ENCODE data around the gene TMEM63C.

Gene TMEM63C, protein sequence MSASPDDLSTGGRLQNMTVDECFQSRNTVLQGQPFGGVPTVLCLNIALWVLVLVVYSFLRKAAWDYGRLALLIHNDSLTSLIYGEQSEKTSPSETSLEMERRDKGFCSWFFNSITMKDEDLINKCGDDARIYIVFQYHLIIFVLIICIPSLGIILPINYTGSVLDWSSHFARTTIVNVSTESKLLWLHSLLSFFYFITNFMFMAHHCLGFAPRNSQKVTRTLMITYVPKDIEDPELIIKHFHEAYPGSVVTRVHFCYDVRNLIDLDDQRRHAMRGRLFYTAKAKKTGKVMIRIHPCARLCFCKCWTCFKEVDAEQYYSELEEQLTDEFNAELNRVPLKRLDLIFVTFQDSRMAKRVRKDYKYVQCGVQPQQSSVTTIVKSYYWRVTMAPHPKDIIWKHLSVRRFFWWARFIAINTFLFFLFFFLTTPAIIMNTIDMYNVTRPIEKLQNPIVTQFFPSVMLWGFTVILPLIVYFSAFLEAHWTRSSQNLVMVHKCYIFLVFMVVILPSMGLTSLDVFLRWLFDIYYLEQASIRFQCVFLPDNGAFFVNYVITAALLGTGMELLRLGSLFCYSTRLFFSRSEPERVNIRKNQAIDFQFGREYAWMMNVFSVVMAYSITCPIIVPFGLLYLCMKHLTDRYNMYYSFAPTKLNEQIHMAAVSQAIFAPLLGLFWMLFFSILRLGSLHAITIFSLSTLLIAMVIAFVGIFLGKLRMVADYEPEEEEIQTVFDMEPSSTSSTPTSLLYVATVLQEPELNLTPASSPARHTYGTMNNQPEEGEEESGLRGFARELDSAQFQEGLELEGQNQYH

DNA sequence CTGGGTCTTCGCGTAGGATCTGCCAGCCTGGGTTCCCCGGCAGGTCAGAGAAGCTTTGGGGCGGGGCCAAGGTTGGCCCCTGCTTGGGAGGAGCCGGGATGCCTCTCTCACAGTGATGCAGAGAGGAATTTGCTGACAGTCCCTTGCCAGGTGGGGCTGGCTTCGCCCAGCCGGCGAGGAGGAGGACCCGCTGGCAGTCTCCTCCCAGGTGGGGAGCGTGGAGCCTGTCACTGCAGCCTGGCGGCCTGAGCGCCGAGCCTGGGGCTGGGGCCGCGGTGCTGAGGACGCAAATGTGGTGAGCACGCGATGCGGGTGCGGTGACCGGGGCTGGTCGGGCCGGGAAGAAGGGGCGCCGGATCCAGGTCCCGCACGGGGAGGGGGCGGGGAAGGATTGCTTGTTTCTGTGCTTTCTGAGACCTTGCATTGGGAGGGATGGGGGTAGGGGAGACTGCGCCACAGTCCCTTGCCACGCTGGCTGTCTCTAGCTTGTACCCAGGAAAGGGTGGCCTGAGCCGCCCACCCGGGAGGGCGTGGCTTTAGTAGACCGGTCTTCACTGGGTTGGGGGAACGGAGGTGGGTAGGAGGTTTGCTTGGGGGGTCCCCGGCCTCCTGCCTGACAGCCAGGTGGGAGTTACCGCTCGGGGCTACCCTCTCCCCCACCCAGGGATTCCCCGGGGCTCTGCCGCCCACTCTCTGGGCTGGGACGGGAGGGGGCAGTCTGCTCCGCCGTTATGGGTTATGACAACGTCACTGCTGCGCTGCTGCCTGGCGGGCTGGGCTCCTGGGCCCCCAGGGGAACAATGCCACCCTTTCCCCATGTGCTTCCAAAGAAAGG is at the start of gene TMEM63C:
TMEM63C (plus strand) TSS at position 196 of the 835 bp plus-strand sequence. CDS start 37,016 bp downstream, outside the sequence.
- DNase-seq = peak; percentile 95

DNA sequence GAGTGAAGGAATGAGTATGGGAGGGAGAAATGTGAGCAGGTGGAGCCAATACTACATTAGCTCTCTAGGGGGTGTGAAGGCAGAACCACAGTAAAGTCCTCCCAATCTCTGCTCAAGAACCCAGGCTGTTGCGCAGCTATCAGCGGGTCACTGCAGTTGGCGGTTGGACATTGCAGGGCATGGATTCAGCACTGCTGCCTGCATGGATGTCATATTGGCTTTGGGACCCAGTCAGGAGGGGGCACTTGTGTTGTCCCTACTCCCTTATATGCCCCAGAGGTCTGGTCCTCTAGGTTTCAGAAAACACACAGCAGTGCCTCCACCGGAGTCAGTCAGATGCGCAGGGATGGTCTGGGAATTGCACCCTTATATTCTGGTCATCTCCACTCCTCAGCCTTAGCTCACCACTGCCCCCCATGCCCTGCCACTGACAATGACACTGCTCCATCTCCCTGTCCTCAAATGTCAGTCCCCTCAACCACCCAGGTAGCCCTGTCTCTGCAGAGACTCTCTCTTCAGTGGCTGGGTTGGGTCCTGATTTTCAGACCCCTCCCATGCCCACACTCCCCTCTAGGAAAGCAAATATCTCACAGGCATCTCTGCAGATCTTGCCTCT is 49.6 kb upstream of the TMEM63C start:
- DNase-seq = no peak

DNA sequence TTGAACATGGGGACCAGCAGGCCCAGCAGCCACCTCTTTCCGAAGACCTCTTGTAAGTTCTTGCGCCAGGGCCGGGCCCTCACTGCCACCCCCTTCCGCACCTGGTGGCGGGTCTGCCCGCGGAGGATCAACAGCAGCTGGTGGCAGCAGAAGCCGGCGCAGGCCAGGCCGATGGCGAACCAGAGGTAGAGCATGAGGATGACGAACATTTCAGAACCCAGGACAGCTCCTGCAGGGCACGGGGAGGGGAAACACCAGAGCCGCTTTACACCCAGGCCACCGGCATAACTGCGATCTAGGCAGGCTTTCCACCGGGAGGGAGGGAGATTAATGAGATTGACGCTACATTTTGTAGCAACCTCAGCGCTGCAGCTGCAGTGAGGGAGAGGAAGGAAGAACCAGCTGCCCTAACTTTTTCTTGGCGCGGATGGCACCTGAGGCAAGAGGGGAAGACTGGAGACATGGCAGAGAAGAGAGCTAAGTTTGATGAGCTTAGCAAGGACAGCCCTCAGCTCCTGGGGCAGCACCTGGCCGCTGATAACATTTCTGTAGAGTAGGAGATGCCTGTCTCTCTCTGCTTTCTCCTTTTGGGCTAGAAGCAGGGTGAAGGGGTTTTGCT is 47.8 kb upstream of the TMEM63C start:
- DNase-seq = no peak

DNA sequence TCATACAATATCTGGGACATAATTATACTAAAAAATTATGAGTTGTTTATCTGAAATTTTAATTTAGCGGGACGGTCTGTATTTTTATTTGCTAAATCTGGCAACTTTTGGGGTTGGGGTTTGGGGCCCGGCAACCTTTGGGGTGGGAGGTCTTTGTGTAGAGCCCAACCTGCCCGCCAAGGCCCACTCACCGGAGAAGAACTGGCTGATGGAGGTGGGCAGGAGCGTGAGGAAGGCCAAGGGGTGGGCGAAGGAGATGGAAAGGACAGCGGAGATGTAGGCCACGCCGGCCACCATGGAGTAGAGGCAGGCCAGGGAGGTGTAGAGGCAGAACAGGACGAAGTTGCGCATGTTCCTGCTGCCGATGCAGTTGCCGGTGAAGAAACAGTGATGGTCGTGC is 42.6 kb upstream of the TMEM63C start:
- DNase-seq = no peak

DNA sequence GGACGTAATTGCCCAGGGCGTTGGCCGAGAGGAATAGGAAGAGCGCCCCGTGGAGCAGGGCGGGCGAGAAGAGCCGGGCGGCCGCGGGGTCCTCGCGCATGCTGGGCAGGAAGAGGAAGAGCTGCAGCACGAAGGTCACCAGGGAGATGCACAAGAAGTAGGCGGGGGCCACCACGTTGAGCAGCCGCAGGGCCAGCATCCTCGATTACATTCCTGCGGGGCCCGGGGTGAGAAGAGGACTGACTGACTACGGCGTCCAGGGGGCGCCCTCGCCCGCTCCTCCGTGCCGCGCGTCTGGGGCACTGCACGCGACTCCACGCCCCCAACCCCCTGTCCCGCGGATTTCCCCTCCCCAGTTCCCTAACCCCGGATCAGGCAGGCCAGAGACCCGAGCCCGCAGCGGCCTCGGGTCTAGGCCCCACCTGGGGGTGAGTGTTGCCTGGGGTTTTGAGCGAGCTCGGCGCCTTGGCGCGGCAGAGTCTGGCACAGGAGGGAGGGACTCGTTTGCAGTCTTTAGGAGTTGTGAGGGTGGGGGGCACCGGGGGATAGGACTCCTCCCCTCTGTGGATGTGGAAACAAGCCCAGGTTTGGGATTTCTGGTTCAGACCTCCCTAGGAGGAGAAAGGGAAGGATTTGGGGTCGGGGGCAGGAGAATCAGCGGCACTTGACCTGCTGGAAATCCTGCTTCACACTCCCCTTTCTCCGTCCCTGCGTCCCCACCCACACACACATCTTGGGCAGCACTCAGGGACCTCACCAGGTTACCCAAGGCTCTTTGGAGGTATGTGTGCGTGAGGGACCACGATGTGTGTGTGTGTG is 41.8 kb upstream of the TMEM63C start:
- DNase-seq = peak; percentile 30

DNA sequence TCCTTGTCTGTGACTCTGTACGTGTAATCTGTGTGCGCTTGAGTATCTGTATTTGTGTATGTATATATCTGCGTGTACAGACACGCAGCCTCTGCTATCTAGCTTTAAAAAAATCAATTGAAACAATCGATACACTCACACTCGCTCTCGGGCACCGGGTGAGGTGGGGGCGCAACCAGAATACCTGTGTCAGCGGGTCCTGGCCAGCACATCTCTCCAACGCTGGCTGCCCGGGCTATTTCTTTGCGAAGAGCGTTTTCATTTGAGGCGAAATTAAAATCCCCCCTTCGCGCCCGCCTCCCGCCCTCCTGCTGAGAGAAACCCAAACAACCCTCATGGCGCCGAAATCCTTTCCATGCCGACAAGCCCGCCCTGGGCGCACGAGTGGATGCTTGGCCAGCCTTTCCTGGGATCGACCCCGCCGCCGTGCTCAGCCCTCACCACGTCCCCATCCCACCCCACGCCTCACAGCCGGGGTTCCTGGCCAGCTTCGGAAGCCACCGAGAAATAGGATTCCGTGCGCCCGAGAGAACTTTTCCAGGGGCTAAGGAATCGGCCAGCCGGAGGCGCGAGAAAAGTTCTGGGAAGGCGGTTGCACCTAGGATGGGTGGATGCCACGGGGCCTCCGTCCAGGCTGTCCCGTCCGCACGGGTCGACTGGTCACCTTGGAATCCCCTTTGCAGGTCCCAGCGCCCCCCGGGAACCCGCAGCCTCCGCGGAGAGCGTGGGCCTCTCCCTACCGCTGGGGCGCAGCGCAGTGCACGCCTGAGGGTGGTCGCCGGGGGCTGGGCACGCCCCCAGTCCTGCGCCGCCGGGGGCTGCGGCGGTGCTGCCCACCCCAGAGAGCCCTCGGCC is 41.0 kb upstream of the TMEM63C start:
- DNase-seq = peak; percentile 43

DNA sequence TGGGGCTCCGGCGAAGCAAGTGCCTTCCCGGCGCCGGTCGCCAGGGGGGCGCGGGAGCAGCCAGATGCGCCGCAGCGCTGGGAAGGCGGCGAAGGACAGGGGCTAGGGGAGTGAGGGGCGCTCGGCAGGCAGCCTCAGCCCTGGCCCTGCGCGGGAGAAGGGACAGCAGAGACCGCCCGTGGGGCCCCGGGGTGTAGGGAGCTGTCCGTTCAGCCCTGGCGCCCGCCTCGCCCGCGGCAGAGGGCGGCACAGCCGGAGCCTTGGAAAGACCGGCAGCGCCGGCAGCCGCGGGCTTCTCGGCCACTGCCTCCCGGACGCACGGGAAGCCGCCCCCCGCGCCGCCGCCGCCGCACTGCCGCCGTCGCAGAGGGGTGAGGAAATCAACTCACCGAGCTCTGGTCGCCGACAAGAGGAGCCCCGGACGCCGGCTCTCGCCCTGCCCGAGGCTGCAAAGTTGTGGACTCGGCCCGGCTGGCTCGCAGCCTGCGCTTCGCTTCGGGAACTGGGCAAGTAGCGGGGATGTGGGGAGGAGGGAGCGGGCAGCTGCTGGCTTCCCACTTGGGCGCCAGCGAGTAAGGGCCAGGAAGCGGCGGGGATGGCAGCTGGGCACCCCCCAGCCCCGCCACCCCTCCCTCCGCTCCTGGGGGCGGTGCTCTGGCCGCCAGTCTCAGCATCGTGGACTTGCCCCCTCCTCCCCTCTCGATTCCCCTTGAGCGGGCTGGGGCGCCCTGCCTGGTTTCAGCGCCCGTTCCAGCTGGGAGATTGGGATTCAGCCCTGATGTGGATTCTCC is 40.2 kb upstream of the TMEM63C start, which contains the start of gene ZDHHC22:
ZDHHC22 (minus strand) TSS at position 578 of the 791 bp plus-strand sequence. CDS start 2,053 bp downstream, outside the sequence.
- DNase-seq = peak; percentile 45

DNA sequence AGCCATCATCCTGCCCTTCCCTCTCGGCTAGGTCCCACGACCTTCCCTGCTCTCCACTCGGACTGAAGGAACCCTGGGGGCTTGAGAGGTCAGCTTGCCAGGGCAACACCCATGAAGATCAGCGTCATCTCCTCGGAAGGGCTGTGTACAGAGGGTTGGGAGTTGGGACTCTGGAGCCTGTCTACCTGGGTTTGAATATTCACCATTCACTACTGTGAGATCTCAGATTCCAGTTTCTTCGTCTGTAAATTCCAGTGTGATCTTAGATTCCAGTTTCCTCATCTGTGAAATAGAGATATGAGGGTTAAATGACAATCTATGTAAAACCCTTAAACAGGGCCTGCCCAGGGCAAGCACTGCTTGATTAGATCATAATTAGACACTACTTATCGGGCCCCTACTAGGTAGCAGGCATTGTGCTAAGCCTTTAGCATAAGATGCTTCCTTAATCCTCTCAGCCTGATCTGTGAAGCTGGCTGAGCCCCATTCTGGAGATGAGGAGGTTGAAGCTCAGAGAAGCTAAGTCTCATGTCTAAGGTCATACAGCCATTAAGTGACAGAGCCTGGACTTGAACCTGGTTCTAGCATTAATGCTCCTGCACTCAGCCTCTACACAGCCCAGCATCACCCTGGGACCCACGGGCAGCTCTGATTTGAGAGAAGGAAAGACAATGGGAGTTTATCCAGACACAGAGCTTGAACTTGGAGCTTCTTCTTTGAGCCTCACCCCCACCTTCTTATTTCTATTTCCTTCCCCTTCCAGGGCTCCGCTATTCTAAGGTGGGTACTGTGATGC is 39.4 kb upstream of the TMEM63C start:
- DNase-seq = no peak

DNA sequence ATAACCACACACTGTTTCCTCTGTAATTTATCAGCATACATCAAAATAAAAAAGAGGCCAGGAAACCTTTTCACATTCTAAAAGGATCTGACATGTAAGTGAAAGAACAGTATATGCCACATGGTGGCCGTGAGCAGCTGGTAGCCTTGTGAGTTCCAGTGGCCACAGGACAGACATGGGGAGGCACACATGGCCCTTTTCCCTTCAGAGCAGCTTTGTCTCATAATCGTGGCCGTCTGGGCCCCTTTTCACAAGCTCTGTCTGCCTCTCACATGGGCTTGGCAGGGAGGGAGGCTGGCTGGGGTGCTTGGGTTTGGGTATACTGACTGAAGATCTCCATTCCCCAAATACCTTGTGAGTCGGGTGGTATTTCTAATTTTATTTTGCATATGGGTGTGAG is 38.5 kb upstream of the TMEM63C start:
- no peak for DNase-seq

DNA sequence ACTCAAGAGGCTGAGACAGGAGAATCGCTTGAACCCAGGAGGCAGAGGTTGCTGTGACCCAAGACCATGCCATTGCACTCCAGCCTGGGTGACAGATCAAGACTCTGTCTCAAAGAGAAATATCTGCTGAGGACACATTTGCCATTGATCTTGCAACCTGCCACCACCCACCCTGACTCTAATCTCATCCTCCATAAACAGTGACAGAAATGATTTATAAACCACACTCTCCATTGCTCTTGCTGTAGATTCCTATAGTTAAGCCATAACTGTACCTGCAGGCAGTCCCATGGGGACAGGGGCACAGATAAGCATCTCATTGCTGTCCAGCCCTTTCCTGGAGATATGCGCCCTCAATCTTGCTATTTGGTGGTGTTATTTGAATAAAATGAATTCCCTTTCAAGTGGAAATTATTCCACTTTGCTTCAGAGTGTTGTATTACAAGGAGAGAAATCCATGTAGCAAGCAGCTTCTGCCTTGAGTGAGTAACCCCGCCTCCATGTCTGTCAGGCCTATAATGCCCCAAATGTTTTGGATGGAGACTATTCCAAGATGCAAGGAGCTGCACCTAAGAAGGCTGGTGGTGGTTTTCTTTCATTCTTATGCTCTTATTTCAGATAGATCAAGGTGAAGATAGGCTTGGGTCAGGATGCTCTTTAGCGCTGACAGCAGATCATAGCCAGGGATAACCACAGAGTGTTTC is 37.0 kb upstream of the TMEM63C start:
- no peak for DNase-seq

DNA sequence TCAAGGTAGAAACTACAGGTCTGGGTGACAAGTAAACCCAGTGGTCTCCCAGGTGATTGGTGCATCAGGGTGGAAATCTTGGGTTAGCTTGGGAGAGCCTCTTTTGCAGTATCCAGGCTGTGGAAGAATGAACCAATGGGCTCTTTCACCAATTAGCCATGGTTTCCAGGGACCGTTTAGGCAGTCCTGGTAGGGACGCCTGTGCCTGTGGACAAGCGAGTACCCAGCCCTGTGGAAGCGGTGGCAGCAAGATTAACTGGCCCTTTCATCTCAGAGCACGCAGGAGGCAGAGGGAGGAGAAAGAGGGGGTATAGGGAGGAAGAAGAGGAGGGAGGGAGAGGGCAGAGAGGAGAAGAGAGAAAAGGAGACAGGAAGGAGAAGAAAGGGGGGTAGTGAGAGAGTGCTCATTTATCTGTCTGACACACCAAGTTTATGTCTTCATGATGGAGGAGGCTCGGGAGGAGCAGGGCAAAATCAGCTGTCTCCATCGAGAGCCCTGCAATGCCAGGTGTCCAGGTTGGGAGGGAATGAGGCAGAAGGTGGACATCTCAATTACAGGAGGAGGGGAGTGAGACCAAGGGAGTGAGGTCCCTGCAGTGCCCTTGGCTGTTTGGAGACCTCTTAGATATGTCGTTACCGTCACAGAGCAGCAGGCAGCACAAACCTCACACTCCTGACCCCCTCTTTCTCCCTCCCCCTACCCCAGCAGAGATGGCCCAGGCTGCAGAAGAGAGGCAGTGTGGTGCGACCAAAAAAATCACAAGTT is 35.4 kb upstream of the TMEM63C start:
- no peak for DNase-seq

DNA sequence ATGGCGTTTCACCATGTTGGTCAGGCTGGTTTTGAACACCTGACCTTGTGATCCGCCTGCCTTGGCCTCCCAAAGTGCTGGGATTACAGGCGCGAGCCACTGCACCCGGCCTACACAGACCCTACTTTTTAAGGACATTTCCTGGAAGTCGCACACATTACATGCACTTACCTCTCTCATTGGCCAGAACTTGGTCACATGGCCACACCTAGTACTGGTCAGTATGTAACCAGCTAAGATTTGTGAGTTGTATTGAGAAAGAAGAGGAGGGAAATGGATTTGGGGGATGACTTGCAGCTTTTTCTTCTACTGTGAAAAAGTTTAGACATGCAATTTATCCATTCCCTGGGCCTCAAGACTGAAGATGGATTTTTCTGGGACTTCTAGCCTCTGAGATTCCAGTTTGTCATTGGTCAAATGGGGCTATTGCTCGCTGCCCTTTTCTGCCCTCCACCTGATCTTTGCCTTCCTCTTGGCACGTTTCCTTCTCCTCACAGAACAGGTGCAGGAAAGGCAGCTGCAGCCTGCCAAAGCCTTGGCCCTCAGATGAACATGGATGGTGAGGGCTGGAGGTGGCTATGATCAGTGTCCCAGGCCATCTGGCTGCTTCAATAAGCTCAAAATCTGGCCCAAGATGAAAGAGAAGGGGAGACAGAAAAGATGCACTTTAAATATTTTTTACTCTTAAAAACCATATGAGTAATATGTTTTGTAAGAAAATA is 32.9 kb upstream of the TMEM63C start:
- DNase-seq = no peak

DNA sequence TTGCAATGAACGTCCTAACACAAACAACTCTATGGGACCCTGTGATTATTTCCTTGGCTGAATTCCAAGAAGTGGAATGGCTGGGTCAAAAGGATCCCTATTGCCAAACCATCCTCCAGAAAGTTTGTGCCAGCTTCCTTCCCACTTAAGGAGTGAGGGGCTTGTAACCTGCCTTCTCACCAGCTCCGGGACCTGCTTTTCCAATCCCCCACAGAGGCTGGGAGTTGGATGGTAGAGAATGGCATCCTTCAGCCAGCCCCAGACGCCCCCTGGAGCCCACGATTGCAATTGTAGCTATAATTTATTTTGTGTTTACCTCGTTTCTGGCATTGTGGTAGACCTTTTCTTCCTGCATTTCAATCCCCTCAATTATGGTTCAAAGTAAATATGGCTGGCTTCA is 30.4 kb upstream of the TMEM63C start:
- DNase-seq = peak; percentile 30

DNA sequence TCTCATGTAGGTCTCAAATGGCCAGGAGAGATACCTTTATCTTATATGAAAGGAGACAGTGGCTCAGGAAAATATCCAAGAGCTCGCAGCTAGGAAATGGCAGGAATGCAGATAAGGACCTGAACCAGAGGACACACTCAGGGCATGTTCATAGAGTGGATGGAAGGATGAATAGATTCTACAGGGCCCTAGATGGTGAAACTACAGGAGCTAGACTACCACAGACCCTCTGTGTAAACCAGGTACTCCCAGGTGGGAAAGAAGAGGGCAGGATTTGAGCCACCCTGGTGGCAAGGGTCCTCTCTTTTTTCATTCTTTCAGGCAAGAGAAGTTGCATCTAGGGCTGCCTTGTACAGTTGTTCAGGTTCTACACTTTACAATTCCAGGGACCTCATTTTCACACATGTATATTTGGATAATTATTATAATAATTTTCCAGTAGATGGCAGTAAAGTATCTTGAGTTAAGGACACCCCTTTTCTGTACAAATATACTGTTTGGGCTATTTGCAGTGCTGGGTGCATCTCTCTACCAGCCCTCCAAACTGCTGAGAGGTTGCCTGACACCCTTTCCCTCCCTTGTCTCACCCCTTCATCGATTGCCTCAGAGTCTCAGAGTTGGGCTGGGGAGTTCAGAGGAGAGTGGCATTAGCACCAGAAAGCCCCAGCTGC is 29.5 kb upstream of the TMEM63C start:
- peak; percentile 77 for DNase-seq

DNA sequence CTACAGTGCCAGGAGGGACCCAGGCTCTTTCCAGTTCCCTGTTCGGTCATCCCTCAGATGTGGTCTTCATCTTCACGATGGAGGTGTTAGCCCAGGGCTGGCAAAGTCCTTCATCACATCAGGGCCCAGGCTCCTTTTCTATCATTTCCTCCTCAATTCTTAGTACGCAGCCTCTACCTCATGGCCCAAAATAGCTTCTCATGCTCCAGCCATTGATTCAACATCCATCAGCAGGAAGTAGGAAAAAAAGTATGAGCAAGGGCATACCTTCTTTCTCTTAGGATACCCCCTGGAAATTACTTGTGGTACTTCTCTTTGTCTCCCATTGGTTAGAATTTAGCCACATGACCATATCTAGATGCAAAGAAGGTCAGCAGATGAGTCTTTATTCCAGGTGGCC is 27.8 kb upstream of the TMEM63C start:
- DNase-seq = no peak

DNA sequence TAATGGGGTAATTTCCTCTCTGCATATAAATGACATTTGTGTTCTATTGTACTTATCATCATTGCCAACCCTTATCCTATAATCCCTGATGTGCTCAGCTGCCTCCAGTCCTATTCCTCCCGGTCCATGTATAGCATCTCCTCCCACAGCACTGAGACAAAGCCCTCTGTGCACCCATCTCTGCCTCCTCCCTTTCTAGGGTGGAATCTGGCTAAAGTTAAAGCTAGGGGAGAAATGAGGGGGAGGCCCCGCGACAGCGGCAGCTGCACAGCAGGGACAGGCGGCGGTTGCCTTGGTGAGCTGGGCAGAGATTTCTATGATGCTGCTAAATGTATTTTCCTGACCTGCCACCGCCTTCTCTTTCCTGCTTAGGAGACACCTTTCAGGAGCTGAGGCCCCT is 27.2 kb upstream of the TMEM63C start:
- DNase-seq = peak; percentile 73

Data from COR-L47 (cell line).